Liver (tissue), 9 donors: ENCODE measurements around the gene TUT4. TPM values are rescaled to one million over a fixed set of nuclear protein-coding genes. Genes with fewer than 3 reads are reported as not detected.

Source experiments
- DNase-seq: peaks from one replicate; pipeline ENCODE4 v3.0.0-alpha.2; 2017; ENCODE audit warnings: low spot score
- H3K27ac ChIP-seq, 2 donors: one replicate each; pipeline ENCODE4 v1.7.0; 2013; ENCODE audit warnings: inconsistent platforms in 2 of 2, low read length in 2 of 2, control low read depth in 1 of 2, low read depth in 1 of 2, mild to moderate bottlenecking in 1 of 2
- H3K27me3 ChIP-seq, 4 donors: one replicate each; pipeline versions ENCODE4 v1.6.1 to v1.7.0; 2013; ENCODE audit warnings: low read length in 3 of 4, inconsistent platforms in 1 of 4, mild to moderate bottlenecking in 1 of 4, moderate library complexity in 1 of 4; ENCODE audit not compliant: control insufficient read depth in 4 of 4, insufficient read depth in 4 of 4
- H3K36me3 ChIP-seq, 4 donors: one replicate each; pipeline versions ENCODE4 v1.6.1 to v1.7.0; 2013; ENCODE audit warnings: low read length in 3 of 4, mild to moderate bottlenecking in 3 of 4, low read depth in 1 of 4, moderate library complexity in 1 of 4; ENCODE audit not compliant: control insufficient read depth in 4 of 4, insufficient read depth in 3 of 4
- H3K4me1 ChIP-seq, 4 donors: one replicate each; pipeline versions ENCODE4 v1.6.1 to v1.7.0; 2013; ENCODE audit warnings: low read length in 3 of 4, mild to moderate bottlenecking in 3 of 4, moderate library complexity in 1 of 4; ENCODE audit not compliant: control insufficient read depth in 4 of 4, insufficient read depth in 4 of 4
- H3K4me3 ChIP-seq, 3 donors: one replicate each; pipeline versions ENCODE4 v1.6.1 to v1.7.0; 2013; ENCODE audit warnings: low read length in 3 of 3, control low read depth in 1 of 3, low read depth in 1 of 3, mild to moderate bottlenecking in 1 of 3
- H3K9ac ChIP-seq, 2 donors: one replicate each; pipeline ENCODE4 v1.7.0; 2013; ENCODE audit warnings: low read length in 2 of 2, mild to moderate bottlenecking in 2 of 2, moderate library complexity in 2 of 2, control low read depth in 1 of 2, low read depth in 1 of 2
- H3K9me3 ChIP-seq, 4 donors: one replicate each; pipeline versions ENCODE4 v1.6.1 to v1.7.0; 2013; ENCODE audit warnings: low read length in 3 of 4; ENCODE audit not compliant: control insufficient read depth in 4 of 4
- EGR1 ChIP-seq, 2 donors: IDR thresholded peaks; 2 replicates each; pipeline ENCODE4 v1.6.1; 2016 to 2018; ENCODE audit warnings: antibody characterized with exemption in 2 of 2, low read depth in 2 of 2
- FOXA1 ChIP-seq: IDR thresholded peaks from 2 replicates; pipeline ENCODE4 v1.6.1; 2016; ENCODE audit warnings: antibody characterized with exemption
- FOXA2 ChIP-seq: IDR thresholded peaks from 2 replicates; pipeline ENCODE4 v1.6.1; 2016; ENCODE audit warnings: antibody characterized with exemption
- GABPA ChIP-seq, 2 donors: IDR thresholded peaks in 1 of 2; conservative IDR thresholded peaks in 1 of 2; 2 replicates each; pipeline ENCODE4 v1.6.1; 2016; ENCODE audit warnings: antibody characterized with exemption in 2 of 2, mild to moderate bottlenecking in 1 of 2, moderate library complexity in 1 of 2
- HNF4A ChIP-seq, 2 donors: conservative IDR thresholded peaks; 2 replicates each; pipeline ENCODE4 v1.6.1; 2016; ENCODE audit warnings: antibody characterized with exemption in 2 of 2, mild to moderate bottlenecking in 2 of 2
- HNF4G ChIP-seq: IDR thresholded peaks from 2 replicates; pipeline ENCODE4 v1.6.1; 2016; ENCODE audit warnings: antibody characterized with exemption
- JUND ChIP-seq, 2 donors: IDR thresholded peaks; 2 replicates each; pipeline ENCODE4 v1.6.1; 2016; ENCODE audit warnings: antibody characterized with exemption in 2 of 2
- NR2F2 ChIP-seq: IDR thresholded peaks from 2 replicates; pipeline ENCODE4 v1.6.1; 2016; ENCODE audit warnings: antibody characterized with exemption
- RAD21 ChIP-seq, 2 donors: IDR thresholded peaks; 2 replicates each; pipeline ENCODE4 v1.6.1; 2016; ENCODE audit warnings: antibody characterized with exemption in 2 of 2, mild to moderate bottlenecking in 2 of 2
- RXRA ChIP-seq, 2 donors: IDR thresholded peaks; 2 replicates each; pipeline ENCODE4 v1.6.1; 2017 to 2018; ENCODE audit warnings: antibody characterized with exemption in 2 of 2, mild to moderate bottlenecking in 1 of 2
- SP1 ChIP-seq: IDR thresholded peaks from 2 replicates; pipeline ENCODE4 v1.6.1; 2018; ENCODE audit warnings: antibody characterized with exemption, mild to moderate bottlenecking
- TAF1 ChIP-seq: conservative IDR thresholded peaks from 2 replicates; pipeline ENCODE4 v1.6.1; 2016; ENCODE audit warnings: antibody characterized with exemption, mild to moderate bottlenecking
- YY1 ChIP-seq: IDR thresholded peaks from 2 replicates; pipeline ENCODE4 v1.6.1; 2016; ENCODE audit warnings: antibody characterized with exemption, mild to moderate bottlenecking
- WGBS: extraction: QIAGEN DNeasy Blood & Tissue Kit; methylation state at CpG from one replicate; pipeline ENCODE4 v1.1.7; 2013; 5-methylcytosine and 5-hydroxymethylcytosine counted together
- polyA plus RNA-seq, 2 donors: library from polyadenylated mRNA; stranded (reverse) in 1 of 2; unstranded in 1 of 2; fragments of 200-250 nt in 1 of 2; fragments of >200 nt in 1 of 2; fragmentation: Nextera tagmentation in 1 of 2; extraction: Ambion mirVana in 1 of 2; gene quantifications; one replicate each; pipeline versions ENCODE4 v1.2.1 to v1.2.3, GENCODE V29; 2013 to 2015
- total RNA-seq, 2 donors: library from RNA; depleted of rRNA; stranded (reverse); fragments of >200 nt; gene quantifications; one replicate each; pipeline ENCODE4 v1.2.3, GENCODE V29; 2014
- TF ChIP-seq, protein P1 (sequence below): IDR thresholded peaks from 2 replicates; pipeline ENCODE4 v1.6.1; 2016; ENCODE audit warnings: antibody characterized with exemption
- TF ChIP-seq, protein P2 (sequence below): IDR thresholded peaks from 2 replicates; pipeline ENCODE4 v1.6.1; 2016; ENCODE audit warnings: antibody characterized with exemption
- TF ChIP-seq, protein P3 (sequence below): IDR thresholded peaks from 2 replicates; pipeline ENCODE4 v1.6.1; 2016; ENCODE audit warnings: antibody characterized with exemption
- TF ChIP-seq, protein P4 (sequence below): IDR thresholded peaks from 2 replicates; pipeline ENCODE4 v1.6.1; 2016; ENCODE audit warnings: antibody characterized with exemption, mild to moderate bottlenecking
- TF ChIP-seq, protein P5 (sequence below): fragments of 150-350 bp; IDR thresholded peaks from 2 replicates; pipeline ENCODE4 v1.5.1; 2017; ENCODE audit warnings: improper control_type of control experiment, low read depth, low read length; ENCODE audit not compliant: missing input control
- donor health status: healthy.
- donor health status: healthy.
- donor health status: healthy.
- donor health status: healthy.
- donor health status: healthy.

Gene TUT4
- total and polyA plus RNA-seq, 4 donors = 12.2 to 28.0 (median 24.0) TPM

DNA sequence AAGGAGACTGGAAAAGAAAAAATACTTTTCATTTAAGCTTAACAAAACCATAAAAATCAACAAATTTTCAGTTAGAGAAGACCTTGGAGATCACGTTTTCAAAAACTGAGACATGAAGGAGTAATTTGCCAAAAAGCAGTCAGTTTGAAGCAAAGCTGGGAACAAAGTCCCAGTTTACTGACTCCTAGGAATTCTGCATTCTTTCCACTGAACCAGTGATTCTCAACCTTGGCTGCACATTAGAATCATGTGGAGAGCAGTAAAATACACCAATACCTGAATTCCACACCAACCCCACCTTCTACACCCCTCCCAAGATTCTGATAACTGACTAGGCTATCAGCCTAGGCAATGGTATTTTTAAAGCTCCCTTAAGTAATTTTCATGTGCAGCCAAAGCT is 75.0 kb downstream of the TUT4 start (continued):
- TF ChIP-seq, protein P1, sequence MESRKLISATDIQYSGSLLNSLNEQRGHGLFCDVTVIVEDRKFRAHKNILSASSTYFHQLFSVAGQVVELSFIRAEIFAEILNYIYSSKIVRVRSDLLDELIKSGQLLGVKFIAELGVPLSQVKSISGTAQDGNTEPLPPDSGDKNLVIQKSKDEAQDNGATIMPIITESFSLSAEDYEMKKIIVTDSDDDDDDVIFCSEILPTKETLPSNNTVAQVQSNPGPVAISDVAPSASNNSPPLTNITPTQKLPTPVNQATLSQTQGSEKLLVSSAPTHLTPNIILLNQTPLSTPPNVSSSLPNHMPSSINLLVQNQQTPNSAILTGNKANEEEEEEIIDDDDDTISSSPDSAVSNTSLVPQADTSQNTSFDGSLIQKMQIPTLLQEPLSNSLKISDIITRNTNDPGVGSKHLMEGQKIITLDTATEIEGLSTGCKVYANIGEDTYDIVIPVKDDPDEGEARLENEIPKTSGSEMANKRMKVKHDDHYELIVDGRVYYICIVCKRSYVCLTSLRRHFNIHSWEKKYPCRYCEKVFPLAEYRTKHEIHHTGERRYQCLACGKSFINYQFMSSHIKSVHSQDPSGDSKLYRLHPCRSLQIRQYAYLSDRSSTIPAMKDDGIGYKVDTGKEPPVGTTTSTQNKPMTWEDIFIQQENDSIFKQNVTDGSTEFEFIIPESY = no peak
- TF ChIP-seq HNF4A (conservative IDR thresholded peaks at IDR 0.05) = peak; percentile 42 to 62
- TF ChIP-seq GABPA (IDR thresholded peaks at IDR 0.05 in 1 of 2, conservative IDR thresholded peaks at IDR 0.05 in 1 of 2) = no peak
- TF ChIP-seq FOXA1 = no peak
- TF ChIP-seq SP1 = no peak
- TF ChIP-seq TAF1 = no peak

DNA sequence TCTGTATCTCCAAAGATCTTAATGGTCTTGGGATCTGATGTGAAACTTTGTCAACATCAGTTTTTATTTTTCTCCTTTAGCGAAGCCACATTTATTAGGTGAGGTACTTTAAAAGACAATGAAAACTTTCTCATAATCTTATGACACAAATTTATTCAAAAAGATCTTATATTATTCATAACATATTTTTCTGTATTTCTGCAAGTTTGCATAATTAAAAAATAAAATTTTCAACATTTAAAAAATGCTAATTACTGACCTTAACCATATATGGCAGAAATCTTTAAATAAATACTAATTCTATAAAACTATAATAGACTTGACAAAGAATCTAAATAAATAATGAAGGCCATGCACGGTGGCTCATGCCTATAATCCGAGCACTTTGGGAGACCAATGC is 75.9 kb downstream of the TUT4 start:
- no peak for DNase-seq
- TF ChIP-seq TAF1 (no peak), FOXA2 (no peak), NR2F2 (no peak), RXRA (IDR thresholded peaks at IDR 0.05) (no peak), JUND (IDR thresholded peaks at IDR 0.05) (no peak), HNF4A (conservative IDR thresholded peaks at IDR 0.05) (no peak), YY1 (no peak), SP1 (no peak), RAD21 (IDR thresholded peaks at IDR 0.05) (no peak), HNF4G (no peak), GABPA (IDR thresholded peaks at IDR 0.05 in 1 of 2, conservative IDR thresholded peaks at IDR 0.05 in 1 of 2) (no peak), FOXA1 (no peak), EGR1 (IDR thresholded peaks at IDR 0.05; ENCODE audit: low read depth in 2 of 2) (no peak)
- TF ChIP-seq, protein P2, sequence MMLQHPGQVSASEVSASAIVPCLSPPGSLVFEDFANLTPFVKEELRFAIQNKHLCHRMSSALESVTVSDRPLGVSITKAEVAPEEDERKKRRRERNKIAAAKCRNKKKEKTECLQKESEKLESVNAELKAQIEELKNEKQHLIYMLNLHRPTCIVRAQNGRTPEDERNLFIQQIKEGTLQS = no peak
- TF ChIP-seq, protein P3, sequence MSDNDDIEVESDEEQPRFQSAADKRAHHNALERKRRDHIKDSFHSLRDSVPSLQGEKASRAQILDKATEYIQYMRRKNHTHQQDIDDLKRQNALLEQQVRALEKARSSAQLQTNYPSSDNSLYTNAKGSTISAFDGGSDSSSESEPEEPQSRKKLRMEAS = no peak
- TF ChIP-seq, protein P4, sequence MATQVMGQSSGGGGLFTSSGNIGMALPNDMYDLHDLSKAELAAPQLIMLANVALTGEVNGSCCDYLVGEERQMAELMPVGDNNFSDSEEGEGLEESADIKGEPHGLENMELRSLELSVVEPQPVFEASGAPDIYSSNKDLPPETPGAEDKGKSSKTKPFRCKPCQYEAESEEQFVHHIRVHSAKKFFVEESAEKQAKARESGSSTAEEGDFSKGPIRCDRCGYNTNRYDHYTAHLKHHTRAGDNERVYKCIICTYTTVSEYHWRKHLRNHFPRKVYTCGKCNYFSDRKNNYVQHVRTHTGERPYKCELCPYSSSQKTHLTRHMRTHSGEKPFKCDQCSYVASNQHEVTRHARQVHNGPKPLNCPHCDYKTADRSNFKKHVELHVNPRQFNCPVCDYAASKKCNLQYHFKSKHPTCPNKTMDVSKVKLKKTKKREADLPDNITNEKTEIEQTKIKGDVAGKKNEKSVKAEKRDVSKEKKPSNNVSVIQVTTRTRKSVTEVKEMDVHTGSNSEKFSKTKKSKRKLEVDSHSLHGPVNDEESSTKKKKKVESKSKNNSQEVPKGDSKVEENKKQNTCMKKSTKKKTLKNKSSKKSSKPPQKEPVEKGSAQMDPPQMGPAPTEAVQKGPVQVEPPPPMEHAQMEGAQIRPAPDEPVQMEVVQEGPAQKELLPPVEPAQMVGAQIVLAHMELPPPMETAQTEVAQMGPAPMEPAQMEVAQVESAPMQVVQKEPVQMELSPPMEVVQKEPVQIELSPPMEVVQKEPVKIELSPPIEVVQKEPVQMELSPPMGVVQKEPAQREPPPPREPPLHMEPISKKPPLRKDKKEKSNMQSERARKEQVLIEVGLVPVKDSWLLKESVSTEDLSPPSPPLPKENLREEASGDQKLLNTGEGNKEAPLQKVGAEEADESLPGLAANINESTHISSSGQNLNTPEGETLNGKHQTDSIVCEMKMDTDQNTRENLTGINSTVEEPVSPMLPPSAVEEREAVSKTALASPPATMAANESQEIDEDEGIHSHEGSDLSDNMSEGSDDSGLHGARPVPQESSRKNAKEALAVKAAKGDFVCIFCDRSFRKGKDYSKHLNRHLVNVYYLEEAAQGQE = no peak
- TF ChIP-seq, protein P5, sequence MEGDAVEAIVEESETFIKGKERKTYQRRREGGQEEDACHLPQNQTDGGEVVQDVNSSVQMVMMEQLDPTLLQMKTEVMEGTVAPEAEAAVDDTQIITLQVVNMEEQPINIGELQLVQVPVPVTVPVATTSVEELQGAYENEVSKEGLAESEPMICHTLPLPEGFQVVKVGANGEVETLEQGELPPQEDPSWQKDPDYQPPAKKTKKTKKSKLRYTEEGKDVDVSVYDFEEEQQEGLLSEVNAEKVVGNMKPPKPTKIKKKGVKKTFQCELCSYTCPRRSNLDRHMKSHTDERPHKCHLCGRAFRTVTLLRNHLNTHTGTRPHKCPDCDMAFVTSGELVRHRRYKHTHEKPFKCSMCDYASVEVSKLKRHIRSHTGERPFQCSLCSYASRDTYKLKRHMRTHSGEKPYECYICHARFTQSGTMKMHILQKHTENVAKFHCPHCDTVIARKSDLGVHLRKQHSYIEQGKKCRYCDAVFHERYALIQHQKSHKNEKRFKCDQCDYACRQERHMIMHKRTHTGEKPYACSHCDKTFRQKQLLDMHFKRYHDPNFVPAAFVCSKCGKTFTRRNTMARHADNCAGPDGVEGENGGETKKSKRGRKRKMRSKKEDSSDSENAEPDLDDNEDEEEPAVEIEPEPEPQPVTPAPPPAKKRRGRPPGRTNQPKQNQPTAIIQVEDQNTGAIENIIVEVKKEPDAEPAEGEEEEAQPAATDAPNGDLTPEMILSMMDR = no peak
- TF ChIP-seq, protein P1 = no peak
- no peak overlapping the region for H3K9ac ChIP-seq
- no peaks in the 10 kb centered on the region for H3K9me3 ChIP-seq
- H3K36me3 ChIP-seq = peaks cover 0 to 8% (median 4%) of the 10 kb centered on the region in 4 donors
- no peak overlapping the region for H3K27ac ChIP-seq
- H3K4me1 ChIP-seq = peaks cover 0 to 24% (median 16%) of the 10 kb centered on the region in 4 donors
- 98% methylated on average over 3 of the region's 3 CpGs for WGBS
- H3K27me3 ChIP-seq = no peaks in the 10 kb centered on the region
- H3K4me3 ChIP-seq = no peak overlapping the region
